GM19468 (cell line): ENCODE data around the gene NHS.
A peak's percentile ranks its signal among the peaks of the same experiment; 100 is the strongest.

Experiments
- ATAC-seq: cut with Tn5 transposase; IDR thresholded peaks from one replicate; pipeline ENCODE4 v1.9.1; 2021; ENCODE audit warnings: mild to moderate bottlenecking, moderate library complexity, moderate number of reproducible peaks; ENCODE audit not compliant: unreplicated experiment; ENCODE audit errors: extremely low read depth

Gene NHS

GRCh38 chrX:17535229-17535628 lies 160.2 kb downstream of the NHS start:
- no peak for ATAC-seq

- no peak for ATAC-seq
Measured at GRCh38 chrX:17537723-17538243, 162.8 kb downstream of the NHS start.

GRCh38 chrX:17542123-17542522 lies 167.1 kb downstream of the NHS start:
- no peak for ATAC-seq

- no peak for ATAC-seq
Measured at GRCh38 chrX:17544821-17545220, 169.8 kb downstream of the NHS start.

- ATAC-seq, result no peak
Measured at GRCh38 chrX:17546356-17546755, 171.4 kb downstream of the NHS start.

GRCh38 chrX:17547658-17548057 lies 172.7 kb downstream of the NHS start:
- ATAC-seq, result peak; percentile 70

GRCh38 chrX:17549107-17549651 lies 174.2 kb downstream of the NHS start:
- ATAC-seq, result no peak

GRCh38 chrX:17550011-17550410 lies 175.0 kb downstream of the NHS start:
- ATAC-seq, result no peak

GRCh38 chrX:17552044-17552650 lies 177.1 kb downstream of the NHS start:
- ATAC-seq, result no peak

- ATAC-seq, result no peak
Measured at GRCh38 chrX:17553469-17553868, 178.5 kb downstream of the NHS start.

GRCh38 chrX:17553961-17554482 lies 179.0 kb downstream of the NHS start:
- no peak for ATAC-seq

- no peak for ATAC-seq
Measured at GRCh38 chrX:17554914-17555313, 179.9 kb downstream of the NHS start.

GRCh38 chrX:17555846-17556245 lies 180.8 kb downstream of the NHS start:
- no peak for ATAC-seq

- ATAC-seq, result no peak
Measured at GRCh38 chrX:17559728-17560379, 184.9 kb downstream of the NHS start.

- no peak for ATAC-seq
Measured at GRCh38 chrX:17560385-17560784, 185.4 kb downstream of the NHS start.

- ATAC-seq, result no peak
Measured at GRCh38 chrX:17563076-17563475, 188.1 kb downstream of the NHS start.

GRCh38 chrX:17563515-17563914 lies 188.5 kb downstream of the NHS start:
- no peak for ATAC-seq

- no peak for ATAC-seq
Measured at GRCh38 chrX:17564689-17565409, 189.8 kb downstream of the NHS start.

- no peak for ATAC-seq
Measured at GRCh38 chrX:17566740-17567139, 191.7 kb downstream of the NHS start.

GRCh38 chrX:17567187-17567586 lies 192.2 kb downstream of the NHS start:
- no peak for ATAC-seq

- ATAC-seq, result no peak
Measured at GRCh38 chrX:17567821-17568220, 192.8 kb downstream of the NHS start.
